IPS DF 19.7 (cell line): Measurements from ENCODE around the gene FAM114A1.
"Not testable (repeated sequence)": the region's sequence is repeated elsewhere in the genome, so short reads cannot be mapped to it uniquely, and the experiment has no call there.

Experiments used
- DNase-seq: peaks from one replicate; pipeline ENCODE4 v3.0.0-alpha.2; 2013; ENCODE audit warnings: low read depth, low spot score

Gene FAM114A1

GRCh38 chr4:38965866-38966265 is 98.3 kb downstream of the FAM114A1 start:
- DNase-seq: no peak

- DNase-seq: no peak
These were observed 99.9 kb downstream of the FAM114A1 start for GRCh38 chr4:38967260-38968095.

GRCh38 chr4:38968668-38969067 is 101.1 kb downstream of the FAM114A1 start:
- DNase-seq: no peak

GRCh38 chr4:38976308-38976707 is 108.7 kb downstream of the FAM114A1 start:
- DNase-seq: no peak

- no peak for DNase-seq
These were observed 111.5 kb downstream of the FAM114A1 start for GRCh38 chr4:38979081-38979480.

GRCh38 chr4:38979511-38980230 is 112.1 kb downstream of the FAM114A1 start:
- no peak for DNase-seq

GRCh38 chr4:38980903-38981676 is 113.5 kb downstream of the FAM114A1 start:
- no peak for DNase-seq

- no peak for DNase-seq
These were observed 114.9 kb downstream of the FAM114A1 start for GRCh38 chr4:38982361-38983095.

- no peak for DNase-seq
These were observed 115.7 kb downstream of the FAM114A1 start for GRCh38 chr4:38983291-38983690.

- no peak for DNase-seq
These were observed 116.4 kb downstream of the FAM114A1 start for GRCh38 chr4:38983787-38984598.

GRCh38 chr4:38985410-38986100 is 117.9 kb downstream of the FAM114A1 start:
- no peak for DNase-seq

- DNase-seq: no peak
These were observed 119.9 kb downstream of the FAM114A1 start for GRCh38 chr4:38987491-38987890.

- DNase-seq: not testable (repeated sequence)
These were observed 120.7 kb downstream of the FAM114A1 start for GRCh38 chr4:38988353-38988752.

- no peak for DNase-seq
These were observed 121.9 kb downstream of the FAM114A1 start for GRCh38 chr4:38989487-38989886.

- no peak for DNase-seq
These were observed 122.6 kb downstream of the FAM114A1 start for GRCh38 chr4:38990241-38990640.

GRCh38 chr4:38993683-38994082 is 126.1 kb downstream of the FAM114A1 start:
- no peak for DNase-seq

GRCh38 chr4:38994135-38994534 is 126.5 kb downstream of the FAM114A1 start:
- no peak for DNase-seq
